GM18951 (cell line): ENCODE results near the gene FAM107B.

ENCODE experiments used
- POLR2A ChIP-seq: IDR thresholded peaks from 4 replicates; pipeline ENCODE4 v1.6.1; 2011; ENCODE audit warnings: mild to moderate bottlenecking; ENCODE audit not compliant: insufficient read length, insufficient read depth; ENCODE audit errors: extremely low read depth
- in situ Hi-C: fragments of 300-500 bp; cut with MboI; formaldehyde crosslinking; loops from one replicate; pipeline ENCODE4 v1.12.0; 2022; ENCODE audit warnings: low sequenced_read_pairs, mixed read lengths, inconsistent platforms; ENCODE audit not compliant: unreplicated experiment

The FAM107B gene

DNA sequence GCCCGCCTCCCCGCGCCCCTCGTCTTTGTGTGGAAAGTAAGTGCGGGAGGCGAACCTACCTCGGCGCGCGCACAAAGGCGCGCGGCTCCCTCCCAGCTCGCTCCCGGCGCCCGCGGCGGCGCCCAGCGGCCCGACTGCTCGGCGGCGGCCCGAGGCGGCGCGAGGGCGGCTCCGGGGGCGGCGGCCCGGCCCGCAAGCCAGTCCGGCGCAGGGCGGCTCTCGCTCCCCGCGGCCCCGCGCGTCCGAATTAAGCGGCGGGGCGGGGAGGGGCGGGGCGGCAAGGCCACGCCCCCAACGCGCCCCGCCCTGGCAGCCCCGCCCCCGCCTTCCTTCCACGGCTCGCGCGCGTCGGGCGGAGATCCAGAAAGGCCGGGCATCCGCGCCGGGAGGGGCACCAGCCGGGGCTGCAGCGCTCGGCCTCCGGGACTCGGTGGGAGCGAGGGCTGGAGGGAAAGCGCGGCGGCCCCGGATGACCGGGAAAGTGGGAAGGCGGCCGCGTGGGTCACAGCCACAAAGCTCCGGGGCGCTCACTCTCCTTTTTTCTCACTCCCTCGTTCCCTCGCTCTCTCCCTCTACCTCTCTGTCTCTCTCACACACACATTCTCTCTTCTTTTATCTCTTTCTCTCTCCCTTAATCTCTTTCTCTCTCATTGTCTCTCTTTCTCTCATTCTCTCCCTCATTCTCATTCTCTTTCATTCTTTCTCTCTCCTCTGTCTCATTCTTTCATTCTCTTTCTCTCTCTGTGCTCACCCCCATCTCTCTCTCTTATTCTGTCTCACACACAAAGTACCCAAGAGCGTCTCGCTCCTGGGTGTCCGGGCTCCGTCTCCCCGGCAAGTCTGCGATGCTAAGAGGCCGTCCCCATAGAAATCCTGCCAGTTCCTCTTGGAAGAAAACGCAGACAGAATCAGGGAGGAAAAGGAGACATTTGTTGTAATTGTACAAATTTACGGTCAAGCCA, 170.2 kb downstream of the FAM107B start:
- peak; percentile 95 for TF ChIP-seq POLR2A
- in situ Hi-C loops: loop anchor here (5.0 kb wide), 1 partner anchor 43 kb away; no protein-coding TSS in a partner anchor

DNA sequence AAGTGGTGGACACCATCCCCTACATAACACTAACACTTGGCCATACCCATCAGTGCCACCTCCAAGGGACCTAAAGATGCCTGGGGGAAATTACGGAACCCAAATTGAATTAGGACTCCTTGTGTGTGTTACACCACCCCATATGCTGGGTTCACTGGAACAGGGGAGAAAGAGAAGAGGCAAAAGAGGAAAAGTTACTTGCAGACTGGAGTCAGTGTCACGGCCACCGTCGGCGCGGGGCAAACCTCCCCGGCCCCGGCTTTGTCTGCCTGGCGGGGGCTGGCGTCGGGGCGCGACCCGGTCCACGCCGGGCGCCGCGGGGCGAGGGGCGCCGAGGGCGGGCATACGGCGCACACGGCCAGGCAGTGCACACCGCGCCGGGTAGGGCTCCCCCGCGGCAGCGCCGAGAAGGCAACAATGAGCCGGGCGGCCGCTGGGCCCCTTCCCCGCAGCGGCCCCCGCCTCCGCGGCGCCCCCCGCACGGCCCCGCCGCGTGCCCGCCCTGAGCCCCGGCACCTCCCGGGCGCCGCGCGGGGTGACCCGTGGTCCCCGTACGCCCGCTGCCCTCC, 171.1 kb downstream of the FAM107B start:
- in situ Hi-C loops: no loop called here
- TF ChIP-seq POLR2A: no peak

DNA sequence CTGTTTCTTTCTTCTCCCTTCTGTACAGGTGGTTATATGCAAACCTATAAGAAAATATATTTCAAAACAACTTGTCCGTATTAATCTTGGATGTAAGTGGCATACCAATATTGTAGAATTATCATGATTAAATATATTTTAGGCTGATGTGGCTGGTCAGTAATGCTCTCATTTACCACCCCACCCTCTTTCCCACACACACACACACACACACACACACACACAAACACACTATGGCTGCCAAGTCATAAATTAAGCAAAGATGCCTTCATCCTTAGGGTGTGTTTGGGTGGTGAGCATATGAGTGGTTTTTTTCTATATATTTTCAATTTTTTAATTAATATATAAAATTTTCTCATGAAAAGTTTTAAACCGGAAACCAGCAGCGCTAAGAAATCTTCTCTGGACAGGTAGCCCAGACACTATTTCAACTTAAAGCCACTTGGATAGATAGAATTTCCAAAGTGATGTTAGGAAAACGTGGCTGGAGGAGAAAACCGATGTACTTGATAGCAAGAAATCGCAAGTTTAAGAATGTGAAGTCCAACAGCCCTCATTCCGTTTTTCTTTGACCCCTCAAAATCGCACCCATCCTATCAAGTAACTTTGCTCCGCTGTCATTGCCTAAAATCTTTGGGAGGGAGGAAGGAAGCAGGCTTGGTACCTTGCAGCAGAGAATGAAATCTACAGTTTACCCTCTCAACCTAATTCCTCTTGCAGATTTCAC, 171.7 kb downstream of the FAM107B start:
- TF ChIP-seq POLR2A: no peak
- in situ Hi-C loops: no loop called here

DNA sequence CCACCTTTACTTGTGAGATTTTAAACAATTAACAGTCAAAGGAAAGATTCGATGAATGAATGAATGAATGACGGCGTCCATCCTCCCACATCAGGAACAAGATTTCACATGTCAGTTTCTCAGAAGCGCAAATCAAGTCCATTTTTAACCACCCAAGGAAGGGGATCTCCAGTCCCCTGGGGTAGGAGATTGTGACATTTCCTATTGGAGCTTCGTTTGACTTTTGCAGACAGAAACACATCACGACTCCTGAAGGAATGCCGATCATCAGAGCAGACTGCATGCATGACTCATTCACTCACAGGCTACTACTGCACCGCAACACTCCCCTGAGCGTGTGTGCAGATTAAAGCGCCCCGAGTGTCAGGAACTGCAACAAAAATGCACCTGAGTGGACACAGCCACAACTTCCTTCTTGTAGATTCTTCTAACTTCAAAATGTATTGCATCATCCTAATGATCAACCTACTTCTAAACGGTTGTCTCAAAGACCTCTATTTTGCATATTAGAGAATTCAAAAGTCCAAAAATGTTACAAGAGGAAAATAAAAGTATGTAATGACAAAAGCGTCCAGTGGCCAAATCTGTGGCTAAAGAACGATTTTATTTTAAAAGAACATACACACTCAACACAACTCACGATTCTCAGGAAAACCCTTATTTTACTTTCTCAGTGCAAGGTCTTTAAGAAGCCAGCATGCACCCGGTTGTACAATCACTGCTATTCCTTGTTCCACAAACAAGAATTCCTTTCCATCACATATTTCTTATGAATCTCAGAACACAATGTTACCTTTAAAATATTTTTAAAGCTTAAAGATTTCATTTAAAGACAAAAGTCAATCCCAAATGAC, 172.6 kb downstream of the FAM107B start:
- TF ChIP-seq POLR2A: no peak
- in situ Hi-C loops: no loop called here

DNA sequence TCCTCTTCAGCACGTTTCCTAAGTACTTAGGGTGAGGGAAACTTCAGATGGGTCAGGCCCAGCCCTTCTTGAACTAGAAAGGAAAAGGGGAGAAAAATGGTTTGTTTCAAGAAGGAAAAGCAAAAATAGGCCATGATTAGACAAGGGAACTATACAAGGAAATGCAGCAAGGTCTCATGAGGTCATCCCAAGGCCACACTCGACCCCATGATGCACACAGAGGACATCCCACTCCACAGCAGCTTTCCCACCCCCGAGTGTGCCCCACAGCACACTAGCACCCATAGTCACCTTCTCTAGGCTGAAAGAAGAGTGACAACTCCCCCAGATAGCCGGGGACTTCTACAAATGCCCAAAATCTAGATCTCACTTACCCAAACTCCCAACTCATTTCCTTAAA, 173.4 kb downstream of the FAM107B start:
- TF ChIP-seq POLR2A: no peak
- in situ Hi-C loops: no loop called here

DNA sequence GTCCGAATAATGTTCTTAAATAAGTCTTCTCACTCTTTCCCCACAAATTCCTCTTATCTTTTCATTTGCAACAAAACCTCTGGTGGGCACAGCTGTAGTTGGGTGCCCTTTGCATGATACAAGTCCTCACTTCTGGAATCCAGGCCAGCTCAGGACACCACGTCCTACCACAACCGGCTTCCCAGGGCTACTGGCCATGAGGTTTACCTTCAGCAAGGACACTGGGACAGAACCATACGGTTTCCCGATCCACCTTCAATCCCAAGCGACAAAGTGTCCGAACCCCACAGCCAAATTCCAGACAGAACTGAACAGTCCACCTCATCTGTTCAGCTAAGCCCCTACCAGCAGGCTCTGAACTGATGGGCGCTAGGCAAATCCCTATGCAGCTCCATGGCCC, 174.6 kb downstream of the FAM107B start:
- in situ Hi-C loops: no loop called here
- TF ChIP-seq POLR2A: no peak

DNA sequence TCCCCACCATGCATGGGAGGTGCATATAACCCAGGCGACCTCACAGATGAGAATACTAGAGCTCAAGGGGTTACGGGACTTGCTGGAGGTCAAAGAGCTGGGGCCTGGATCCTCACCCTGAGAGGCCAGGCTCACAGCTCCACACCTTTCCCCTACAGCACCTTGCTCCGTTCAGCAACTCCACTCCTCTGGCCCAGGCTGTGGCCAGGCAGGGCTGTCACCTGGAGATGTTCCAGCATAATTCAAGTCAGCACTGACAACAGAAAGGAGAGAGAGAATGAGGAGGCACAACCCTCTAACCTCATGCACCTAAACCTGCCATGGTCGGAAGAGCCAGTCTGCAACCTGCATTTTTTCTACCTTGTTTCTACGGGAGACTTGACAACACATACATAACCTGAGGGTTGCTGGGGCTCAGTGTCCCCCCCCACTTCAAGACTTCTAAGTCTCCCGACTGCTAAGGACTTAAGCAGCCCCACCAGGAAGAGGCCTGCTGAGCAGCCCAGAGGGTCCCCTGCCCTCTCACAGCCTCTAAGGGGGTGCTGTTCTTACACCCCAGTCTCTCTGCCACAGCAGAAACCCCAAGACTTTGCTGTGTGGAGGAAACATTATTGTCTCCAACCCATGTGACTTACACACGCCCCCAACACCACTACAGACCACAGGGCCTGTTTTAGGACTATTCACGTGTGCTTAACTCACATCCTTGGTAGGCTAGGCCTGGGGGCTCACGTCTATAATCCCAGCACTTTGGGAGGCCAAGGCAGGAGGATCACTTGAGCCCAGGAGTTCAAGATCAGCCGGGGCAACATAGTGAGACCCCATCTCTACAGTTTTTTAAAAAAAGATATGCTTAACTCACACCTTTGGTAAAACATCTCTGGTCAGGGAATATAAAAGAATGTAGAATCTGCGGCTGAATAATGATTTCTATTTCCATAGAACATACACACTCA, 175.6 kb downstream of the FAM107B start:
- TF ChIP-seq POLR2A: no peak
- in situ Hi-C loops: loop anchor here (10.0 kb wide), 1 partner anchor 226 kb away; no protein-coding TSS in a partner anchor

DNA sequence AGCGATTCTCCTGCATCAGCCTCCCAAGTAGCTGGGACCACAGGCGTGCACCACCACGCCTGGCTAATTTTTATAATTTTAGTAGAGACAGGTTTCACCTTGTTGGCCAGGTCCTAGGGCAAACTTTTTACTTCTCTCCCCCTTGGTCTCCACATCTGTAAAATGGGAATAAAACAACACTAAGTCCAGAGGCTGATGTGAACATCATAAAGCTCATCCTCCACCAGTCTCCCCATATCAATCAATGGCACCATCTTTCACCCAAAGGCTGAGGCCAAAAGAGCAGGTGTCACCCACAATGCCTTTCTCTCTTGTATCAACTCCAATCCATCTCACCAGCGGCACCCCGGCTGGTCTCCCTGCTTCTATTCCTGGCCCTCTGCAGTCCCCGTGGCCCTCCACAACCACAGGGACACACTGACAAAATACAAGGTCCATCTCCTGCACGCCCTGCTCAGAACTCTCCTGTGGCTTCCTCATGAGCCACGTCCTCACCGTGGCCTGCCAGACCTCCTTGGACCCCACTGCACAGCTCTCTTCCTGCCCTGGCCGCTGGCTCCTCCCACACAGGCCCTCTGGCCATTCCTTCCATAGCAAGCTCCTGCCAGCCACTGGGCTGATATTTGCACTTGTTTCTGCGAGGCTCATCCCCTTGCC, 179.0 kb downstream of the FAM107B start:
- in situ Hi-C loops: loop anchor here (10.0 kb wide), 1 partner anchor 229 kb away; no protein-coding TSS in a partner anchor
- no peak for TF ChIP-seq POLR2A

DNA sequence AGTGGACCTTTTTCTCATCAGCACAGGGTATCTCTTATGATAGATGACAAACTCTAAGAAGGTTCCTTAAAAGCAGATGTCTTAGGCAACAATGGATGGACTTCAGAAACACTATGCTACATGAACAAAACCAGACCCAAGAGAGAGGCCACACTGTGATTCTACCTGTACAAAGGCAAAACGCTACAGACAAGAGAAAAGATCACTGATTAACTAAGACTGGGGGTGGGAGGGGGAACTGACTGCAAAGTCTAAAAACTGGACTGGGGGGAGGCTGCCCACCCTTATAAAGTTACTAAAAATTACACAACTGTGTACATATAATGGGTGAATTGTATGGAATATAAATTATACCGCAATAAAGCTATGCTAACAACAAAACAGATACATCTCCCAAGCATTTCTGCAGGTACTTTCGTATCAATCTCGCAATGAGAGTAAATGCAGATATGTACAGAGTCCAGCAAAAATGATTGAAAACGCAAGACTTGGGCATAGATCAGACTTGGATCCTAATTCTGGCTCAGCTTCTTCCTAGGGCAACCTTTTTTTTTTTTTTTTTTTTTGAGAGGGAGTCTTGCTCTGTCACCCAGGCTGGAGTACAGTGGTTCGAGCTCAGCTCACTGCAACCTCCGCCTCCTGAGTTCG, 179.7 kb downstream of the FAM107B start:
- TF ChIP-seq POLR2A: no peak
- in situ Hi-C loops: loop anchor here (10.0 kb wide), 1 partner anchor 230 kb away; no protein-coding TSS in a partner anchor

DNA sequence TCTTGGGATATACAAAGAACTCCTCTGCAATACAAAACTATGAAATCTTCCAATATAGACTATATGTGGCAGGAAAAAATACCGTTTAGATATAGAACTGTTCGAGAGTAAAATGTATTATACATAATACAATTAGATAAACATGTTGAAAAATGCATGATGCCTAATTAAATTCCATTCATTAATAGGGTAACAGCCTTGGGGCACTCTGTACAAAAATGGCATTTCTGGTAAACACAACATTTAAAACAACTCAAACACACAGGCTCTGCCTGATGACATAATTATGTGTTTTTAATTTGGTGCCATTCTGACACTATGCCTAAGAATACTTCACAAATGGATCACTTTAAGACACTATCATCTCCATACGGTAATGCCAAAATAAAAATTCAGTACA, 180.9 kb downstream of the FAM107B start:
- in situ Hi-C loops: loop anchor here (10.0 kb wide), 1 partner anchor 231 kb away; no protein-coding TSS in a partner anchor
- no peak for TF ChIP-seq POLR2A
